Renal pelvis (tissue), 4 donors: ENCODE results near the gene TIPARP. TPM values are rescaled to one million over a fixed set of nuclear protein-coding genes. Genes with fewer than 3 reads are reported as not detected.
"Not testable (repeated sequence)": the region's sequence is repeated elsewhere in the genome, so short reads cannot be mapped to it uniquely, and the experiment has no call there.

Source experiments
- DNase-seq: peaks from one replicate; pipeline ENCODE4 v3.0.0-alpha.2; 2013
- polyA plus RNA-seq, 3 donors: library from polyadenylated mRNA; unstranded; fragments of 120-200 nt; gene quantifications; one replicate each; pipeline ENCODE4 v1.2.1, GENCODE V29; 2013; ENCODE audit not compliant: insufficient read length in 3 of 3

Gene TIPARP
- polyA plus RNA-seq, 3 donors = 22.4 to 23.8 (median 23.1) TPM

DNA sequence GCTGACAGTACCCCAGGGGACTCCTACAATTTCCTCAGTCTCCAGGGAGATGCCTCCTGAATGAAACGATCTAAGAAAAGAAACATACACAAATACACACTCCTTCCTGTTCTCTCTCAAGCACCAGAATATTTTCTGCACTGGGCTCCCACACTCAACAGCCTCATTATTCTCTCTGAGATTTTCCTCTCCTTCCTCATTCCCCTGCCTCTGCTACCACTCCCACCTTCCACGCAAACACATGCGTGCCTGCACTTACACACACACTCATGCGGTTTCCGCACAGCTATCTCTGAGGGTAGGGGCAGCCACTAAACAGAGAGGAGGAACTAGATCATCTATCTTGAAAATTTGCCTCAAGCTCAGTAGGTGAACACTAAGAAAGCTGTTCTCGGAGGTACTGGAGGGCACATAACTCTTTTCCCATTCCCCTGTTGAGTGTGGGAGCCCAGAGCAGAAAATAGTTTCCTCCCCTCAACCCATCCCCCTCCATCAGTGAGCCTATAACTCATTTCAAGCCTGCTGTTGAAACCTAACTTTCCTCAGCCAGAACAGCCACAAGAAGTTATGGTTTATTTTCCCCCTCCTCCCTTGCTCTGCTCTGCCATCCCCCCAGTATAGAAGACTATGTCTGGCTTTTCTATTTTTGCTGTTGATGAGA, 30.5 kb upstream of the TIPARP start:
- no peak for DNase-seq

DNA sequence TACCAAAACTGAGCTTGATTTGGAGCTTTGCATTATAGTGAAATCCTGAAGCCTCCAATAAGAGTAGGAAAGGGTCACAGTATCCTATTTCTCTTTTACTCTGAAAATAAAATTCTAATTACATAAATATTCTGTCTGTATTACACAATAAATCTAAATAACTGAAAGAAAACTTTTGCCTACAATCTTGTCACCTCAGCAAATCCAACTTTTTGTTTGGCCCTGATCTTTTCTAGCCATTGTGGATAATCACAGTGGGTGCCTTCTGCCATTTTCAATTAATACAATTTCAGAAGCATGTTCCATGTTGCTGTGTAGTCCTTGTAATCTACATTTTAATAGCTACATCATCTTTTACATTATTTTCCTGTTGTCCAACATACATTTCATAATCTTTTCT, 29.4 kb upstream of the TIPARP start:
- no peak for DNase-seq

DNA sequence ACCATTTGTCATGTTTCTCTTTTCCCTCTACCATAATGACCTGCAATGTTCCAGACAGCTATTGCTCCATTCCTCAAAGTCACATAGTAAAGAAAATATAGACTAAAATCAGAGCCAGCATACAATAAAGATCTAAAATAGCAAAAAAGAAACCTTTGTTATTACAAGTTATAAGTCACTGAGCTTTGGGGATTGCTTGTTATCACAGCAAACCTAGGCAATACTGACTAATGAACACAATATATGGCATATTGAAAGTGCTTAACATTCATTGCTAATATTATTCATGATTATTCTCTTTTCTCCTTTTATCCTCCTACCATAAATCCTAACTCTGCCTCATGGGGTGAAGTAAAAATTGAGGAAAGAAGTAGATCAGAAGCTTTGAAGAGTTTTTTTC, 27.4 kb upstream of the TIPARP start:
- DNase-seq = no peak

- DNase-seq = no peak
Measured at GRCh38 chr3:156648086-156648485, 26.3 kb upstream of the TIPARP start.

- DNase-seq = no peak
Measured at GRCh38 chr3:156649681-156650080, 24.7 kb upstream of the TIPARP start.

DNA sequence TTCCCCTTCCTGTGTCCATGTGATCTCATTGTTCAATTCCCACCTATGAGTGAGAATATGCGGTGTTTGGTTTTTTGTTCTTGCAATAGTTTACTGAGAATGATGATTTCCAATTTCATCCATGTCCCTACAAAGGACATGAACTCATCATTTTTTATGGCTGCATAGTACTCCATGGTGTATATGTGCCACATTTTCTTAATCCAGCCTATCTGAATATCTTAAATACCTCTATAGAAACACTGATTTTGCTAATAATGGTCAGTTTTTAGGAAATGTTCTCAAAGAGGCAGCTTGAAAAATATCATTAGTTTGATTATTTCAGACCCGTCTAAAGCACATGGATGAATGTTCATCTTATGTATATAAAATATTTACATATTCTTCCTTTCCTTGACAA, 21.7 kb upstream of the TIPARP start:
- not testable (repeated sequence) for DNase-seq

DNA sequence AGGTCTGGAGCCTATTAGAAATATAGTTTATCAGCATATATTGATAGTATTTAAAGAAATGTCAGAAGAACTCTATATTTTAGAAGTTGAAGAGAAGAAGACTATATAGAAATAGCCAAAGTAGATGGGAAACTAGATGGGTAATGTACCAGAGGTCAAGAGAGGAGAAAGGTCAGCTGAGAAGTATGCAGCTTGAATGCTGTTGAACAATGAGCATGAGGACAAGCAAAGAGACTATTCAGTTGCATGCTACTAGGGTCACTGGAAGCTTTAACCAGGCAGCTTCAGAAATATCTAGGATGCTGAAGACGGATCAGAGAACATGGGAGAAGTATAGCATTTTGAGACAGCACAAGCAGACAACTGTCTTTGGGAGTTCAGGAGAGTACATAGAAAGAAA, 19.6 kb upstream of the TIPARP start:
- no peak for DNase-seq

- DNase-seq = no peak
Measured at GRCh38 chr3:156655819-156656550, 18.4 kb upstream of the TIPARP start.

DNA sequence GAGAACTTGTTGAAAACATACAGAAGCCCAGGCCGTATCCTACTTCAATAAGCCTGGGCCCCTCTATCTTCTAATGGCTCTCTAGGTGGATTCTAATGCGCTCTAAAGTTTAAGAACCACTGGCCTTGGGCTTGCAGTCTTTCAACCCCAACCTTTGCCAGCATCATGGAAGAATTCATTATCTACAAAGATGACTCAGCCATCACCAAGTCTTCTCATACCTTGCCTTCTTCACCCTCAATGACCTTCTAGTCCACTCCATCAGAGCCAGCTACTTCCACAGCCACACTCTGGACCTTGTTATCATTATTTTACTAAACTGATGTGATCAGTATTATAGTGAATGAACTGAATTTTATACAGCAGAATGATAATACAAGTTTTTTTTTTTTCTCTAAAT, 16.9 kb upstream of the TIPARP start:
- no peak for DNase-seq

- no peak for DNase-seq
Measured at GRCh38 chr3:156657862-156658731, 16.3 kb upstream of the TIPARP start.

DNA sequence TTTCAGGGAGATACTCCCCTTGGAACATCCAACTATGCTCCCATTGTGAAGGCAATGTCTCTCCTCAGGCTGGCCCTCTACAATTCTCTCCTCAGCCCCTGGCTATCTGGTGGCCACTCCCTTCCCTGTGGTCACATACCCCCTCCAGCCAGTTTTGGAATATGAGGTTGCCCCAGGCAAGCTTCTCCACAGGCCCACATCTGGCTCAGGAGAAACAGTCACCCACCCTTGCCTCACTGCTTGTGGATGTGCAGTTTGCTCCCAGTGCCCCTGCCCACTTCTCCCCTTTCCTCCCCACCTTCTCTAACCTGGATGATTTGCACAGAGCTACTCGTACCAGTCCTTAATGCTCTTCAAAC, 15.7 kb upstream of the TIPARP start:
- no peak for DNase-seq

GRCh38 chr3:156659260-156659659, 15.1 kb upstream of the TIPARP start:
- no peak for DNase-seq

DNA sequence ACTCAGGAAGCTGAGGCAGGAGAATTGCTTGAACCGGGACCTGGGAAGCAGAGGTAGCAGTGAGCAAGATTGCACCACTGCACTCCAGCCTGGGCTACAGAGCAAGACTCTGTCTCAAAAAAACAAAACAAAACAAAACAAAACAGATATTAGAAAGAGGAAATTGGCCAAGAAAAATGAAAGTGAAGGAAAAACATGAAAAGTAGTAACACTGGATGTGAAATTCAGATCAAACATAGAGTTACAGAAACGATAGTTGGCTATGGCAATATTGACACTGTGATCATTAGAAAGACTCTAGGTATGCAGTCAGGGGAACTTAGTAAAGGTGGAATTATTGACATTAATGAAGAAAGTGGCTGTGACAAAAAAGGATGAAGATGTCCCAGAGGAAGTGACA, 13.2 kb upstream of the TIPARP start:
- no peak for DNase-seq

DNA sequence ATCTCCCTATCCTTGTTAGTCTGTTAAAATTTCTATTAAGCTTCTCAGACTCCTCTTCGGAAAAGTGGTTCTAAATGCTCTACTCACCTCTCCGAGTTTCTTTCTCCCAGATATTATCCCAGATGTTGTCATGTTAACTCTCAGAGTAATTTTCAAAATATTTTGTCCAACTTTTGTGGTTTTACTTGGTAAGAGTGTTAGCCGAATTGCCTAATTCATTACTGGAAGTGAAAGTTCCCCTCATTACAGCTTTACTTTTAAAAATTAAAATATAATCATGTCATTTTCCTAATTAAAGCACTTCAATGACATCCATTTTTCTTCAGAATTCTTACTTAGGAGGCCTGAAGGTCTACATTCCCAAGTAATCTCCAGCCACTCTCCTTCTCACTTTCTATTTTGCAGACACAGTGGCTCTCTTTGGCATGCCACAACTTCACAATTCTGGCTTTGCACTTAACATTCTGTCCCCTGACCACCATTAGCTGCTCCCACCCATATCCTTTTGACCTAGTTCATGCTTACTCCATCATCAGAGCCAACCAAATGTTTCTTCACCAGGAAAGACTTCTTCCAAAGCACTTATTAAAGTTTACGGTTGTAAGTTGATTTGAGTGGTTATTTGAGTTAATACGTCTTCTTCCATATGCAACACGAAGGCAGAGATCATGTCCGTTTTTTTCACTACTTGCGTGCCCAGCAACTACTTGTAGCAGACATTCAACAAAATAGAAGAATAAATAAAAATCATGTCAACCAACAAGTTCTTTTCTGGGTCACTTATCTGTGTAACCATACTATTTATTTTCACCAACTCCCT, 10.2 kb upstream of the TIPARP start:
- no peak for DNase-seq

DNA sequence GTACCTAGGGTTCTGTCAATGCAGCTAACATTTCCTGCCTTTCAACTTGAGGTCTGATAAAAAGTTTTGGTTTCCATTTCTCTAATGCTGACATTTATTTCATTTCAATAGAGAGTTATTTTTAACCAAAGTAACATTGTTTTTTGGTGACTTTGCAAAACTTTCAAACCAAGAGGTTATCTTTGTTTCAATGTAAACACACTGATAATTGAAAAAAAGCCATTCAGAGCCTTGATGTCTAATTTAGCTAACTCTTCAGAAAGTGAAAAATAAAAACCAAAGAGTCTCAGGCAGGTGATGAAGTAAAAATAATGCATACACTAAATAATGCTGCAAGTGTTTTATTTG, 9.6 kb upstream of the TIPARP start:
- no peak for DNase-seq

- no peak for DNase-seq
Measured at GRCh38 chr3:156665291-156665690, 9.1 kb upstream of the TIPARP start.

GRCh38 chr3:156666073-156666472, 8.3 kb upstream of the TIPARP start:
- DNase-seq = no peak

GRCh38 chr3:156668073-156668763, 6.2 kb upstream of the TIPARP start:
- no peak for DNase-seq

GRCh38 chr3:156670077-156670476, 4.3 kb upstream of the TIPARP start:
- no peak for DNase-seq

- no peak for DNase-seq
Measured at GRCh38 chr3:156670652-156671051, 3.7 kb upstream of the TIPARP start.

DNA sequence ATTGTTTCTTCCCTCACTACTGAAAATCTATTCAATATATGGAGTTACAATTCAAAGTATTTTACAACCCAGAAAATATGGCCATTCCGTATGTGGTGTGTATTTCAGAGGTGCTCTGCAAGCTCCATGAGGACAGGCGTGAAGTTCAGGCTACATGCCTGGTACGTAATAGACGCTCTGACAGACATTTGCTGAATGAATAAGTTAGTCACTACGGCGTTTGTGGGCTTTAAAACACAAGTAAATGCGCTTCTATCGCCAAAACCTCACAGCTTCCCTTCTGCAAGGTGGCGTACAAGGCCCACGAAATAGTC, 701 bp upstream of the TIPARP start:
- DNase-seq = no peak
